Hepatocyte (in vitro differentiated cells): ENCODE measurements around the gene CREBBP. TPM values are rescaled to one million over a fixed set of nuclear protein-coding genes. Genes with fewer than 3 reads are reported as not detected.

Experiments used
- DNase-seq: peaks from one replicate; pipeline ENCODE4 v3.0.0-alpha.2; 2016; ENCODE audit warnings: low spot score
- H2AFZ ChIP-seq: fragments of 200-600 bp; sonication (generic); 2 replicates; pipeline ENCODE4 v1.6.0; 2016; ENCODE audit warnings: antibody characterized with exemption, mild to moderate bottlenecking
- H3K27ac ChIP-seq: fragments of 200-600 bp; sonication (generic); 2 replicates; pipeline ENCODE4 v1.5.1; 2016; ENCODE audit warnings: mild to moderate bottlenecking
- H3K27me3 ChIP-seq: fragments of 200-600 bp; sonication (generic); 2 replicates; pipeline ENCODE4 v1.6.1; 2016
- H3K36me3 ChIP-seq: fragments of 200-600 bp; sonication (generic); replicated peaks from 2 replicates; pipeline ENCODE4 v1.5.1; 2016; ENCODE audit warnings: low read depth; ENCODE audit not compliant: insufficient read depth
- H3K4me1 ChIP-seq: fragments of 200-600 bp; sonication (generic); 2 replicates; pipeline ENCODE4 v1.5.1; 2016; ENCODE audit warnings: mild to moderate bottlenecking, moderate library complexity; ENCODE audit not compliant: insufficient read depth
- H3K4me2 ChIP-seq: fragments of 200-600 bp; sonication (generic); 2 replicates; pipeline ENCODE4 v1.6.0; 2016
- H3K4me3 ChIP-seq: fragments of 200-600 bp; sonication (generic); 2 replicates; pipeline ENCODE4 v1.5.1; 2016; ENCODE audit warnings: mild to moderate bottlenecking
- H3K79me2 ChIP-seq: fragments of 200-600 bp; sonication (generic); 2 replicates; pipeline ENCODE4 v1.6.0; 2017; ENCODE audit warnings: mild to moderate bottlenecking
- H3K9me2 ChIP-seq: fragments of 200-600 bp; sonication (generic); replicated peaks from 2 replicates; pipeline ENCODE4 v1.6.0; 2017; ENCODE audit warnings: mild to moderate bottlenecking; ENCODE audit not compliant: insufficient read depth
- H3K9me3 ChIP-seq: fragments of 200-600 bp; sonication (generic); 2 replicates; pipeline ENCODE4 v1.5.1; 2016; ENCODE audit warnings: low read depth, mild to moderate bottlenecking
- H4K20me1 ChIP-seq: fragments of 200-600 bp; sonication (generic); 2 replicates; pipeline ENCODE4 v1.6.0; 2016; ENCODE audit warnings: mild to moderate bottlenecking; ENCODE audit not compliant: insufficient read depth, poor library complexity, severe bottlenecking
- CTCF ChIP-seq: fragments of 200-600 bp; sonication (generic); IDR thresholded peaks from 2 replicates; pipeline ENCODE4 v1.5.1; 2016; ENCODE audit warnings: antibody characterized with exemption, mild to moderate bottlenecking; ENCODE audit not compliant: poor library complexity
- EZH2 ChIP-seq: fragments of 200-600 bp; sonication (generic); IDR thresholded peaks from 2 replicates; pipeline ENCODE4 v1.6.1; 2016; ENCODE audit warnings: antibody characterized with exemption, mild to moderate bottlenecking, borderline replicate concordance
- EZH2phosphoT487 ChIP-seq: fragments of 200-600 bp; sonication (generic); IDR thresholded peaks from one replicate; pipeline ENCODE4 v1.6.1; 2018; ENCODE audit warnings: antibody characterized with exemption, mild to moderate bottlenecking, low read depth, moderate library complexity; ENCODE audit not compliant: unreplicated experiment, severe bottlenecking
- WGBS: methylation state at CpG from one replicate; pipeline ENCODE4 v1.1.6; 2016; ENCODE audit warnings: low lambda C conversion rate; ENCODE audit errors: missing lambda C conversion rate; 5-methylcytosine and 5-hydroxymethylcytosine counted together
- polyA plus RNA-seq: library from polyadenylated mRNA; unstranded; fragments of >200 nt; fragmentation: Nextera tagmentation; extraction: Ambion mirVana; gene quantifications from 2 replicates; pipeline ENCODE4 v1.2.1, GENCODE V29; 2016
- total RNA-seq: library from RNA; depleted of rRNA; stranded (reverse); fragments of >200 nt; gene quantifications from 2 replicates; pipeline ENCODE4 v1.2.3, GENCODE V29; 2014

The CREBBP gene
- total and polyA plus RNA-seq, 2 experiments from 2014 or later: 18.9 to 31.5 TPM

GRCh38 chr16:3857189-3858043, 23.1 kb downstream of the CREBBP start:
- Histone ChIP-seq H2AFZ (no peak overlapping the region), H4K20me1 (peaks cover 100% of the 10 kb centered on the region), H3K36me3 (no peaks in the 10 kb centered on the region), H3K4me2 (peak overlapping the region; percentile 65), H3K9me3 (no peaks in the 10 kb centered on the region), H3K79me2 (peaks cover 100% of the 10 kb centered on the region), H3K4me3 (no peak overlapping the region), H3K27ac (peak overlapping the region; percentile 61), H3K4me1 (peaks cover 34% of the 10 kb centered on the region), H3K27me3 (no peaks in the 10 kb centered on the region), H3K9me2 (no peaks in the 10 kb centered on the region)
- 70% methylated on average over 12 of the region's 12 CpGs for WGBS
- TF ChIP-seq EZH2: no peak
- TF ChIP-seq CTCF: no peak
- no peak for TF ChIP-seq EZH2phosphoT487
- peak; percentile 55 for DNase-seq

- H3K79me2 ChIP-seq: peaks cover 100% of the 10 kb centered on the region
- H3K4me3 ChIP-seq: no peak overlapping the region
- H3K9me3 ChIP-seq: no peaks in the 10 kb centered on the region
- 95% methylated on average over 6 of the region's 6 CpGs for WGBS
- H3K4me2 ChIP-seq: peak overlapping the region; percentile 38
- H3K36me3 ChIP-seq: no peaks in the 10 kb centered on the region
- no peaks in the 10 kb centered on the region for H3K27me3 ChIP-seq
- peaks cover 100% of the 10 kb centered on the region for H4K20me1 ChIP-seq
- peak overlapping the region; percentile 61 for H3K27ac ChIP-seq
- H3K4me1 ChIP-seq: peaks cover 26% of the 10 kb centered on the region
- DNase-seq: no peak
- H2AFZ ChIP-seq: no peak overlapping the region
- no peaks in the 10 kb centered on the region for H3K9me2 ChIP-seq
- TF ChIP-seq EZH2: no peak
- TF ChIP-seq CTCF: no peak
- no peak for TF ChIP-seq EZH2phosphoT487
These were observed 24.0 kb downstream of the CREBBP start for GRCh38 chr16:3856367-3857141.

GRCh38 chr16:3854750-3855541, 25.6 kb downstream of the CREBBP start:
- H4K20me1 ChIP-seq: peaks cover 100% of the 10 kb centered on the region
- H3K9me3 ChIP-seq: no peaks in the 10 kb centered on the region
- 79% methylated on average over 19 of the region's 19 CpGs for WGBS
- H3K79me2 ChIP-seq: peaks cover 100% of the 10 kb centered on the region
- no peak overlapping the region for H3K4me2 ChIP-seq
- no peaks in the 10 kb centered on the region for H3K36me3 ChIP-seq
- H3K9me2 ChIP-seq: no peaks in the 10 kb centered on the region
- H2AFZ ChIP-seq: no peak overlapping the region
- H3K4me1 ChIP-seq: peaks cover 16% of the 10 kb centered on the region
- H3K4me3 ChIP-seq: no peak overlapping the region
- DNase-seq: no peak
- H3K27me3 ChIP-seq: no peaks in the 10 kb centered on the region
- no peak for TF ChIP-seq EZH2phosphoT487
- no peak for TF ChIP-seq CTCF
- no peak for TF ChIP-seq EZH2
- H3K27ac ChIP-seq: no peak overlapping the region
